ENCODE data around the gene SVIL.
"Not testable (repeated sequence)": the region's sequence is repeated elsewhere in the genome, so short reads cannot be mapped to it uniquely, and the experiment has no call there.

SVIL gene

GRCh38 chr10:29574212-29575097 lies 60.3 kb downstream of the SVIL start:
- DNase-seq (ENCODE audit: low read depth), result not testable (repeated sequence)

- not testable (repeated sequence) for DNase-seq (ENCODE audit: low read depth)
Observed at GRCh38 chr10:29570248-29570647, 64.5 kb downstream of the SVIL start.

- DNase-seq (ENCODE audit: low read depth), result no peak
Observed at GRCh38 chr10:29569795-29570194, 65.0 kb downstream of the SVIL start.

- DNase-seq (ENCODE audit: low read depth), result no peak
Observed at GRCh38 chr10:29567003-29567402, 67.8 kb downstream of the SVIL start.

- DNase-seq (ENCODE audit: low read depth), result not testable (repeated sequence)
Observed at GRCh38 chr10:29566209-29566608, 68.6 kb downstream of the SVIL start.

- DNase-seq (ENCODE audit: low read depth), result no peak
Observed at GRCh38 chr10:29563420-29564035, 71.2 kb downstream of the SVIL start.

GRCh38 chr10:29563006-29563405 lies 71.8 kb downstream of the SVIL start:
- not testable (repeated sequence) for DNase-seq (ENCODE audit: low read depth)

- no peak for DNase-seq (ENCODE audit: low read depth)
Observed at GRCh38 chr10:29559996-29560395, 74.8 kb downstream of the SVIL start.

- no peak for DNase-seq (ENCODE audit: low read depth)
Observed at GRCh38 chr10:29557665-29558064, 77.1 kb downstream of the SVIL start.

- DNase-seq (ENCODE audit: low read depth), result no peak
Observed at GRCh38 chr10:29555746-29556481, 78.9 kb downstream of the SVIL start.

- DNase-seq (ENCODE audit: low read depth), result no peak
Observed at GRCh38 chr10:29555091-29555745, 79.6 kb downstream of the SVIL start.

GRCh38 chr10:29554660-29555059 lies 80.1 kb downstream of the SVIL start:
- no peak for DNase-seq (ENCODE audit: low read depth)

GRCh38 chr10:29553544-29554250 lies 81.1 kb downstream of the SVIL start:
- no peak for DNase-seq (ENCODE audit: low read depth)

GRCh38 chr10:29553116-29553515 lies 81.7 kb downstream of the SVIL start:
- DNase-seq (ENCODE audit: low read depth), result not testable (repeated sequence)

GRCh38 chr10:29549493-29549892 lies 85.3 kb downstream of the SVIL start:
- DNase-seq (ENCODE audit: low read depth), result not testable (repeated sequence)

- no peak for DNase-seq (ENCODE audit: low read depth)
Observed at GRCh38 chr10:29546773-29547313, 87.9 kb downstream of the SVIL start.

- no peak for DNase-seq (ENCODE audit: low read depth)
Observed at GRCh38 chr10:29545122-29545521, 89.6 kb downstream of the SVIL start.

GRCh38 chr10:29543715-29544114 lies 91.1 kb downstream of the SVIL start:
- DNase-seq (ENCODE audit: low read depth), result no peak

GRCh38 chr10:29542723-29543122 lies 92.0 kb downstream of the SVIL start:
- no peak for DNase-seq (ENCODE audit: low read depth)

- no peak for DNase-seq (ENCODE audit: low read depth)
Observed at GRCh38 chr10:29541422-29542210, 93.2 kb downstream of the SVIL start.

Data from stimulated activated CD8-positive, alpha-beta memory T cell treated with anti-CD3 and anti-CD28 coated beads, Interleukin-12 subunit alpha, Interleukin-12 subunit beta, amount 100 ng/mL, for 4 hours (primary cell).